HCT116 (cell line): Measurements from ENCODE around the gene RCOR1. TPM values are rescaled to one million over a fixed set of nuclear protein-coding genes. Genes with fewer than 3 reads are reported as not detected.

ENCODE experiments used
- ATAC-seq: fragments of 200-7000 bp; cut with Tn5 transposase; 2 replicates; pipeline ENCODE4 v1.9.1; 2020; ENCODE audit warnings: mild to moderate bottlenecking, moderate library complexity
- BruUV-seq: library from RNA; stranded (reverse); fragments of 400-500 nt; replicated peaks from 2 replicates; lab custom pipeline; 2021; lab: Mats Ljungman, UMichigan
- CTCF ChIA-PET: fragments of 300-600 bp; sonication (Branson Sonifier 250); formaldehyde crosslinking; loops from one replicate; lab custom pipeline; 2021; ENCODE audit warnings: antibody characterized with exemption; lab: Charles Lee
- POLR2A ChIA-PET: fragments of 300-600, 350-600 bp; sonication (Branson Sonifier 250); formaldehyde crosslinking; loops from one replicate; lab custom pipeline; 2021; ENCODE audit warnings: antibody characterized with exemption; lab: Charles Lee
- RAD21 ChIA-PET, 2 experiments: fragments of 300-600 bp; sonication (Branson Sonifier 250); formaldehyde crosslinking; loops; one replicate each; lab custom pipeline; 2023; ENCODE audit warnings: low total read pairs in 2 of 2; ENCODE audit not compliant: uncharacterized antibody in 2 of 2, unreplicated experiment in 2 of 2, low non-redundant PET in 1 of 2; lab: Charles Lee
- DNase-seq: peaks from one replicate; pipeline ENCODE4 v3.0.0-alpha.2; 2010; ENCODE audit warnings: low read depth, low spot score
- H2AFZ ChIP-seq: fragments of 200-600 bp; shearing (Covaris generic), sonication (generic); 2 replicates; pipeline ENCODE4 v1.6.1; 2017; ENCODE audit warnings: low read depth, mixed run types, mixed read lengths, antibody characterized with exemption, low read length; ENCODE audit not compliant: poor library complexity, severe bottlenecking
- H3K27ac ChIP-seq: 2 replicates; pipeline ENCODE4 v1.5.1; 2012; ENCODE audit warnings: low read depth, low read length
- H3K27me3 ChIP-seq: fragments of 200-600 bp; sonication (generic); 2 replicates; pipeline ENCODE4 v1.6.1; 2016; ENCODE audit warnings: mixed run types, low read length, mixed read lengths; ENCODE audit not compliant: insufficient read depth
- H3K36me3 ChIP-seq, 2 experiments: fragments of 200-500 bp in 1 of 2; fragments of 200-600 bp in 1 of 2; sonication (Bioruptor generic) in 1 of 2; sonication (generic) in 1 of 2; 2 replicates each; pipeline versions ENCODE4 v1.5.1 to v1.6.1; 2014 to 2016; ENCODE audit warnings: low read length in 2 of 2, inconsistent platforms in 1 of 2, mixed read lengths in 1 of 2, mixed run types in 1 of 2; ENCODE audit not compliant: insufficient read depth in 2 of 2, control insufficient read depth in 1 of 2
- H3K4me1 ChIP-seq, 2 experiments: fragments of 200-600 bp in 1 of 2; sonication (generic) in 1 of 2; 2 replicates each; pipeline versions ENCODE4 v1.5.1 to v1.6.1; 2012 to 2017; ENCODE audit warnings: low read length in 2 of 2, inconsistent platforms in 1 of 2, mild to moderate bottlenecking in 1 of 2, mixed read lengths in 1 of 2, mixed run types in 1 of 2, moderate library complexity in 1 of 2; ENCODE audit not compliant: insufficient read depth in 2 of 2, control insufficient read depth in 1 of 2
- H3K4me2 ChIP-seq: fragments of 200-600 bp; sonication (generic); 2 replicates; pipeline ENCODE4 v1.6.1; 2017; ENCODE audit warnings: mixed run types, low read length, mixed read lengths
- H3K4me3 ChIP-seq, 2 experiments: fragments of 200-600 bp in 1 of 2; sonication (generic) in 1 of 2; replicated peaks in 1 of 2; 2 replicates each; pipeline ENCODE4 v1.5.1; 2011 to 2016; ENCODE audit warnings: low read length in 2 of 2, control low read depth in 1 of 2, low read depth in 1 of 2, mild to moderate bottlenecking in 1 of 2, mixed read lengths in 1 of 2, mixed run types in 1 of 2
- H3K79me2 ChIP-seq: fragments of 200-600 bp; sonication (generic); 2 replicates; pipeline ENCODE4 v1.6.1; 2017; ENCODE audit warnings: mild to moderate bottlenecking, mixed run types, low read length, moderate library complexity, mixed read lengths; ENCODE audit not compliant: insufficient read depth
- H3K9ac ChIP-seq: fragments of 200-600 bp; sonication (generic); 2 replicates; pipeline ENCODE4 v1.6.1; 2016; ENCODE audit warnings: low read length, mixed read lengths
- H3K9me2 ChIP-seq: fragments of 200-600 bp; sonication (generic), shearing (Covaris generic); 2 replicates; pipeline ENCODE4 v1.6.1; 2017; ENCODE audit warnings: mixed run types, mild to moderate bottlenecking, moderate library complexity; ENCODE audit not compliant: insufficient read depth
- H3K9me3 ChIP-seq, 2 experiments: fragments of 200-500 bp in 1 of 2; fragments of 200-600 bp in 1 of 2; sonication (Bioruptor generic) in 1 of 2; sonication (generic) in 1 of 2; 2 replicates each; pipeline ENCODE4 v1.6.1; 2014 to 2017; ENCODE audit warnings: low read length in 2 of 2, mixed read lengths in 2 of 2, inconsistent platforms in 1 of 2, low read depth in 1 of 2, mild to moderate bottlenecking in 1 of 2, mixed run types in 1 of 2, moderate library complexity in 1 of 2; ENCODE audit not compliant: control insufficient read depth in 1 of 2, insufficient read depth in 1 of 2
- H4K20me1 ChIP-seq: fragments of 200-600 bp; sonication (generic), shearing (Covaris generic); 2 replicates; pipeline ENCODE4 v1.6.1; 2017; ENCODE audit warnings: mixed run types, mild to moderate bottlenecking, moderate library complexity; ENCODE audit not compliant: insufficient read depth
- CBX3 ChIP-seq: IDR thresholded peaks from 2 replicates; pipeline ENCODE4 v1.6.1; 2012; ENCODE audit warnings: low read depth
- CEBPB ChIP-seq: IDR thresholded peaks from 2 replicates; pipeline ENCODE4 v1.6.1; 2012; ENCODE audit warnings: low read depth
- EZH2 ChIP-seq: fragments of 200-600 bp; sonication (generic); IDR thresholded peaks from 2 replicates; pipeline ENCODE4 v1.6.1; 2017; ENCODE audit warnings: antibody characterized with exemption, mixed run types
- EZH2phosphoT487 ChIP-seq: fragments of 200-600 bp; IDR thresholded peaks from 2 replicates; pipeline ENCODE4 v1.6.1; 2018; ENCODE audit warnings: antibody characterized with exemption, borderline replicate concordance
- FOSL1 ChIP-seq: IDR thresholded peaks from 2 replicates; pipeline ENCODE4 v1.6.1; 2012; ENCODE audit warnings: low read depth
- POLR2A ChIP-seq: IDR thresholded peaks from 2 replicates; pipeline ENCODE4 v1.7.0; 2011; ENCODE audit warnings: borderline replicate concordance; ENCODE audit not compliant: insufficient read depth, insufficient read length; ENCODE audit errors: extremely low read depth
- SRF ChIP-seq: IDR thresholded peaks from 2 replicates; pipeline ENCODE4 v1.6.1; 2012; ENCODE audit warnings: low read depth
- YY1 ChIP-seq: IDR thresholded peaks from 2 replicates; pipeline ENCODE4 v1.6.1; 2011; ENCODE audit warnings: low read length, low read depth, moderate library complexity, mild to moderate bottlenecking; ENCODE audit not compliant: insufficient replicate concordance; ENCODE audit errors: extremely low read depth
- ZBTB33 ChIP-seq: IDR thresholded peaks from 2 replicates; pipeline ENCODE4 v1.6.1; 2011; ENCODE audit warnings: mild to moderate bottlenecking, low read length, moderate library complexity; ENCODE audit not compliant: insufficient replicate concordance; ENCODE audit errors: extremely low read depth
- ZNF274 ChIP-seq: fragments of 200-500 bp; sonication (Bioruptor generic); IDR thresholded peaks from 2 replicates; pipeline ENCODE4 v1.6.1; 2014; ENCODE audit warnings: mild to moderate bottlenecking, low read depth, low read length, inconsistent platforms
- intact Hi-C: fragments of 100-400 bp; cut with micrococcal nuclease; formaldehyde crosslinking; loops from 2 replicates; pipeline ENCODE4 v1.10.0; 2022
- total RNA-seq: library from RNA; stranded (reverse); gene quantifications from one replicate; pipeline ENCODE4 v1.2.1, GENCODE V29; 2021; ENCODE audit not compliant: unreplicated experiment

Gene RCOR1
- total RNA-seq, 1 experiment from 2014 or later = 30.7 TPM

- H3K36me3 ChIP-seq = peaks cover 3 to 22% of the 10 kb centered on the region in 2 experiments; a peak in 3 of 4 replicates
- ChIA-PET CTCF (no interaction called here), POLR2A (no interaction called here)
These were observed 138.8 kb downstream of the RCOR1 start for GRCh38 chr14:102731101-102731870.

GRCh38 chr14:102731871-102732800, 139.7 kb downstream of the RCOR1 start:
- ChIA-PET RAD21 (no interaction called here), POLR2A (no interaction called here), CTCF (no interaction called here)
- Histone ChIP-seq H3K79me2 (0 out of 2 replicates have a peak, but pooled peaks cover 3% of the 10 kb centered on the region), H3K27me3 (no peaks in the 10 kb centered on the region), H3K4me3 (no peak overlapping the region), H3K9me3 (no peaks in the 10 kb centered on the region), H3K9me2 (no peaks in the 10 kb centered on the region), H3K4me1 (no peaks in the 10 kb centered on the region), H3K36me3 (peaks cover 0 to 13% of the 10 kb centered on the region in 2 experiments; a peak in 3 of 4 replicates), H3K4me2 (no peak overlapping the region), H2AFZ (no peak overlapping the region), H4K20me1 (no peaks in the 10 kb centered on the region), H3K27ac (no peak overlapping the region), H3K9ac (no peak overlapping the region)
- TF ChIP-seq POLR2A (no peak), SRF (no peak), ZBTB33 (no peak), EZH2phosphoT487 (no peak), CEBPB (no peak), CBX3 (no peak), YY1 (no peak), EZH2 (no peak)
- no peak for DNase-seq
- no TSS peak for BruUV-seq
- intact Hi-C loops = no loop called here
- ATAC-seq = peak; percentile 32; the same call in 1 of the 2 replicates

More at GRCh38 chr14:102731101-102731870, 138.8 kb downstream of the RCOR1 start:
- no peak overlapping the region for H3K27ac ChIP-seq
- H3K9ac ChIP-seq = no peak overlapping the region
- no peaks in the 10 kb centered on the region for H3K9me3 ChIP-seq
- H3K4me2 ChIP-seq = no peak overlapping the region
- H3K4me1 ChIP-seq = no peaks in the 10 kb centered on the region
- no peaks in the 10 kb centered on the region for H4K20me1 ChIP-seq
- 0 out of 2 replicates have a peak, but pooled peaks cover 3% of the 10 kb centered on the region for H3K79me2 ChIP-seq
- ATAC-seq (0 out of 2 replicates have a peak, but pooled peaks have one; percentile 24), DNase-seq (no peak)
- no peak overlapping the region for H3K4me3 ChIP-seq
- no peak for TF ChIP-seq FOSL1
- TF ChIP-seq ZNF274 = no peak
- TF ChIP-seq CBX3 = no peak
- TF ChIP-seq SRF = no peak
- RAD21 ChIA-PET = no interaction called here
- no TSS peak for BruUV-seq
- H3K9me2 ChIP-seq = no peaks in the 10 kb centered on the region
- no peaks in the 10 kb centered on the region for H3K27me3 ChIP-seq
- intact Hi-C loops = no loop called here
- H2AFZ ChIP-seq = no peak overlapping the region
